K562 (cell line): Measurements from ENCODE around the gene ATP5F1A. TPM values are rescaled to one million over a fixed set of nuclear protein-coding genes. Genes with fewer than 3 reads are reported as not detected.
A peak's percentile ranks its signal among the peaks of the same experiment; 100 is the strongest.

Experiments
- ETV1 ChIP-seq: fragments of 450-650 bp; conservative IDR thresholded peaks from 2 replicates; pipeline ENCODE4 v1.6.1; 2016; ENCODE audit warnings: missing genetic modification characterization, control low read depth, low read depth, missing compliant biosample characterization
- FOXJ2 ChIP-seq: fragments of 200-800 bp; sonication (Bioruptor generic); IDR thresholded peaks from 2 replicates; pipeline ENCODE4 v1.6.1; 2016; ENCODE audit warnings: missing genetic modification characterization, missing compliant biosample characterization
- GTF2E2 ChIP-seq: fragments of 200-800 bp; sonication (Bioruptor generic); IDR thresholded peaks from 2 replicates; pipeline ENCODE4 v1.6.1; 2016; ENCODE audit warnings: missing genetic modification characterization, missing compliant biosample characterization
- JUN ChIP-seq, 2 experiments: sonication (generic) in 1 of 2; formaldehyde crosslinking in 1 of 2; IDR thresholded peaks; 2 replicates each; pipeline versions ENCODE4 v1.6.1 to v1.8.0; 2012 to 2022; ENCODE audit warnings: borderline replicate concordance in 2 of 2, mild to moderate bottlenecking in 2 of 2, improper control_type of control experiment in 1 of 2, low read depth in 1 of 2, low read length in 1 of 2, missing genetic modification reagents in 1 of 2
- NCOA1 ChIP-seq: fragments of 450-650 bp; IDR thresholded peaks from 2 replicates; pipeline ENCODE4 v1.6.1; 2016; ENCODE audit warnings: low read depth
- NCOA6 ChIP-seq: fragments of 450-650 bp; IDR thresholded peaks from 2 replicates; pipeline ENCODE4 v1.6.1; 2017; ENCODE audit warnings: mild to moderate bottlenecking
- NFRKB ChIP-seq: fragments of 450-650 bp; IDR thresholded peaks from 2 replicates; pipeline ENCODE4 v1.6.1; 2016; ENCODE audit warnings: low read depth
- RAD21 ChIP-seq, 2 experiments: fragments of 250-450 bp in 1 of 2; fragments of 450-650 bp in 1 of 2; sonication (Bioruptor Pico) in 1 of 2; formaldehyde crosslinking in 1 of 2; IDR thresholded peaks in 1 of 2; conservative IDR thresholded peaks in 1 of 2; 2 replicates each; pipeline versions ENCODE4 v1.4.0 to v1.8.0; 2020 to 2022; ENCODE audit warnings: mild to moderate bottlenecking in 2 of 2, moderate library complexity in 1 of 2
- SNIP1 ChIP-seq: fragments of 450-650 bp; IDR thresholded peaks from 2 replicates; pipeline ENCODE4 v1.7.1; 2017; ENCODE audit warnings: low read depth, mild to moderate bottlenecking
- SPI1 ChIP-seq: IDR thresholded peaks from 2 replicates; pipeline ENCODE4 v1.6.1; 2011; ENCODE audit warnings: low read depth, low read length, control low read depth, borderline replicate concordance
- TAF1 ChIP-seq: IDR thresholded peaks from 2 replicates; pipeline ENCODE4 v1.6.1; 2011; ENCODE audit warnings: mild to moderate bottlenecking, low read length, moderate library complexity; ENCODE audit not compliant: insufficient read depth, control insufficient read depth, severe bottlenecking; ENCODE audit errors: extremely low read depth
- ZNF239 ChIP-seq: fragments of 250-450 bp; sonication (Bioruptor Pico); IDR thresholded peaks from 2 replicates; pipeline ENCODE4 v1.4.0; 2020; ENCODE audit warnings: mild to moderate bottlenecking
- ZNF668 ChIP-seq: fragments of 250-450 bp; sonication (Bioruptor Pico); IDR thresholded peaks from 2 replicates; pipeline ENCODE4 v1.8.0; 2022; ENCODE audit warnings: mild to moderate bottlenecking, inconsistent platforms
- polyA plus RNA-seq, 8 experiments: library from polyadenylated mRNA; depleted of rRNA in 4 of 8; stranded (reverse) in 5 of 8; unstranded in 3 of 8; fragments of >200 nt; fragmentation: Nextera tagmentation in 2 of 8; fragmentation: Illumina TruSeq in 1 of 8; extraction: Ambion mirVana in 2 of 8; extraction: Trizol in 1 of 8; gene quantifications; 2 replicates each; pipeline versions ENCODE4 v1.2.1 to v1.2.3, GENCODE V29; 2011 to 2014; ENCODE audit warnings: inconsistent platforms in 1 of 8, missing spikeins in 1 of 8
- total RNA-seq, 7 experiments: library from RNA; depleted of rRNA in 6 of 7; stranded (reverse); fragments of >200 nt in 6 of 7; fragmentation: Illumina TruSeq in 2 of 7; extraction: Trizol in 2 of 7; gene quantifications; 2 replicates each; pipeline versions ENCODE4 v1.2.1 to v1.2.3, GENCODE V29; 2011 to 2021; ENCODE audit warnings: low replicate concordance in 1 of 7
- TF ChIP-seq, protein P1 (sequence below): sonication (generic); formaldehyde crosslinking; IDR thresholded peaks from 2 replicates; pipeline ENCODE4 v1.8.0; 2022; ENCODE audit warnings: missing genetic modification reagents, mild to moderate bottlenecking, moderate library complexity, borderline replicate concordance
- TF ChIP-seq, protein P2 (sequence below), 3 experiments: IDR thresholded peaks in 2 of 3; conservative IDR thresholded peaks in 1 of 3; 2 replicates each; pipeline ENCODE4 v1.5.1; 2011 to 2012; ENCODE audit warnings: low read length in 3 of 3, mild to moderate bottlenecking in 3 of 3, control low read depth in 2 of 3, improper control_type of control experiment in 1 of 3, inconsistent platforms in 1 of 3, low read depth in 1 of 3, mixed read lengths in 1 of 3, moderate library complexity in 1 of 3; ENCODE audit not compliant: insufficient read depth in 2 of 3
- TF ChIP-seq, protein P3 (sequence below): sonication (generic); formaldehyde crosslinking; IDR thresholded peaks from 2 replicates; pipeline ENCODE4 v1.8.1; 2023; ENCODE audit warnings: mild to moderate bottlenecking, missing genetic modification reagents

Gene ATP5F1A
- total and polyA plus RNA-seq, 9 of the 15 experiments (the other 6 are each of a cell fraction or from before 2014, with no cell fraction given) = 377 to 762 (median 490) TPM

DNA sequence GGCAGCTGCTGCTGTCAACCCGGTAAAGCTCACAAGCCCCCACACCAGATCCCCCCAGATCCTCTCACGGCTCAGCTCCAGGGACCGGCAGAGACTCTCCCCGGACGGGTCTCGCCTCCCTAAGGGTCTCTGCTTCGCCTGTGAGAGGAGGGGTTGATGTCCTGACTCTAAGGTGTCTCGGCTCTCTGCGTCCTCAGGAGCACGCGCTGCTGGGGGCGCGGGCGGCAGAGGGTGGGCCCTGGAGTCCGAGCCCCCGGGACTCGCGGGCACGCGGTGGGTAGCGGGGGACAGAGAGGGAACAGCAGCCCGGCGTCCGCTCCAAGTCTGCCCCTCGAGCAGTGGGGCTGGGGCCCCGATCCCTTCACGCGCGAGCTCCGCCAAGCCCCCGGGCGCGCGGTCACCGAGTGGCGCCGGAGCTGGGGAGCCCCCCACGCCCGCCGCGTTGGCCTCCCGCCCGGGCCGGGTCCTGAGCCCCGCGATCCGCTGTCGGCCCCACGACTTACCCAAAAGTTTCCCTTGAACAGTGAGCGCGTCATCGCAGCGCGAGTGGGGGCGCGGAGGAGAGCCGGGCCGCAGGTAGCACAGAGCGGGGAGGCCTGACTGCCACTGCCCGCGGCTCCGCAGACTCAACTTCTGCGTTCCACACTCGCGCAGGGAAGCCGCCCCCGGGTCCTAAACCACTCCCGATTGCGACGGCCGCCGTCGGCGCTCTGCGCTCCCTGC is 26.3 kb downstream of the ATP5F1A start, which contains the start of gene PSTPIP2 (continued):
- no peak for TF ChIP-seq ZNF668 (CRISPR knock-in tag)
- no peak for TF ChIP-seq NFRKB
- TF ChIP-seq TAF1 = peak; percentile 73
- no peak for TF ChIP-seq SNIP1
- TF ChIP-seq, protein P1, sequence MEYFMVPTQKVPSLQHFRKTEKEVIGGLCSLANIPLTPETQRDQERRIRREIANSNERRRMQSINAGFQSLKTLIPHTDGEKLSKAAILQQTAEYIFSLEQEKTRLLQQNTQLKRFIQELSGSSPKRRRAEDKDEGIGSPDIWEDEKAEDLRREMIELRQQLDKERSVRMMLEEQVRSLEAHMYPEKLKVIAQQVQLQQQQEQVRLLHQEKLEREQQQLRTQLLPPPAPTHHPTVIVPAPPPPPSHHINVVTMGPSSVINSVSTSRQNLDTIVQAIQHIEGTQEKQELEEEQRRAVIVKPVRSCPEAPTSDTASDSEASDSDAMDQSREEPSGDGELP (CRISPR knock-in tag) = peak; percentile 29; the same call in 1 of the 2 replicates
- TF ChIP-seq ETV1 = no peak
- no peak for TF ChIP-seq GTF2E2
- 0 out of 2 replicates have a peak, but pooled peaks have one; percentile 78 for TF ChIP-seq NCOA6
- TF ChIP-seq, protein P2, sequence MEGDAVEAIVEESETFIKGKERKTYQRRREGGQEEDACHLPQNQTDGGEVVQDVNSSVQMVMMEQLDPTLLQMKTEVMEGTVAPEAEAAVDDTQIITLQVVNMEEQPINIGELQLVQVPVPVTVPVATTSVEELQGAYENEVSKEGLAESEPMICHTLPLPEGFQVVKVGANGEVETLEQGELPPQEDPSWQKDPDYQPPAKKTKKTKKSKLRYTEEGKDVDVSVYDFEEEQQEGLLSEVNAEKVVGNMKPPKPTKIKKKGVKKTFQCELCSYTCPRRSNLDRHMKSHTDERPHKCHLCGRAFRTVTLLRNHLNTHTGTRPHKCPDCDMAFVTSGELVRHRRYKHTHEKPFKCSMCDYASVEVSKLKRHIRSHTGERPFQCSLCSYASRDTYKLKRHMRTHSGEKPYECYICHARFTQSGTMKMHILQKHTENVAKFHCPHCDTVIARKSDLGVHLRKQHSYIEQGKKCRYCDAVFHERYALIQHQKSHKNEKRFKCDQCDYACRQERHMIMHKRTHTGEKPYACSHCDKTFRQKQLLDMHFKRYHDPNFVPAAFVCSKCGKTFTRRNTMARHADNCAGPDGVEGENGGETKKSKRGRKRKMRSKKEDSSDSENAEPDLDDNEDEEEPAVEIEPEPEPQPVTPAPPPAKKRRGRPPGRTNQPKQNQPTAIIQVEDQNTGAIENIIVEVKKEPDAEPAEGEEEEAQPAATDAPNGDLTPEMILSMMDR (IDR thresholded peaks at IDR 0.05 in 2 of 3, conservative IDR thresholded peaks at IDR 0.05 in 1 of 3; ENCODE audit: insufficient read depth in 2 of 3, low read depth in 1 of 3, low read length in 3 of 3) = no peak
- peak in 1 of 2 experiments; percentile 20; a peak in 1 of 4 replicates for TF ChIP-seq RAD21 (CRISPR knock-in tag; conservative IDR thresholded peaks at IDR 0.05 in 1 of 2, IDR thresholded peaks at IDR 0.05 in 1 of 2)
- no peak for TF ChIP-seq FOXJ2 (tag)
- TF ChIP-seq NCOA1 = no peak
- TF ChIP-seq ZNF239 (CRISPR knock-in tag) = no peak
- TF ChIP-seq, protein P3, sequence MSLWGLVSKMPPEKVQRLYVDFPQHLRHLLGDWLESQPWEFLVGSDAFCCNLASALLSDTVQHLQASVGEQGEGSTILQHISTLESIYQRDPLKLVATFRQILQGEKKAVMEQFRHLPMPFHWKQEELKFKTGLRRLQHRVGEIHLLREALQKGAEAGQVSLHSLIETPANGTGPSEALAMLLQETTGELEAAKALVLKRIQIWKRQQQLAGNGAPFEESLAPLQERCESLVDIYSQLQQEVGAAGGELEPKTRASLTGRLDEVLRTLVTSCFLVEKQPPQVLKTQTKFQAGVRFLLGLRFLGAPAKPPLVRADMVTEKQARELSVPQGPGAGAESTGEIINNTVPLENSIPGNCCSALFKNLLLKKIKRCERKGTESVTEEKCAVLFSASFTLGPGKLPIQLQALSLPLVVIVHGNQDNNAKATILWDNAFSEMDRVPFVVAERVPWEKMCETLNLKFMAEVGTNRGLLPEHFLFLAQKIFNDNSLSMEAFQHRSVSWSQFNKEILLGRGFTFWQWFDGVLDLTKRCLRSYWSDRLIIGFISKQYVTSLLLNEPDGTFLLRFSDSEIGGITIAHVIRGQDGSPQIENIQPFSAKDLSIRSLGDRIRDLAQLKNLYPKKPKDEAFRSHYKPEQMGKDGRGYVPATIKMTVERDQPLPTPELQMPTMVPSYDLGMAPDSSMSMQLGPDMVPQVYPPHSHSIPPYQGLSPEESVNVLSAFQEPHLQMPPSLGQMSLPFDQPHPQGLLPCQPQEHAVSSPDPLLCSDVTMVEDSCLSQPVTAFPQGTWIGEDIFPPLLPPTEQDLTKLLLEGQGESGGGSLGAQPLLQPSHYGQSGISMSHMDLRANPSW = no peak
- no peak for TF ChIP-seq SPI1
- 0 out of 2 replicates have a peak, but pooled peaks have one; percentile 12 for TF ChIP-seq JUN (IDR thresholded peaks at IDR 0.05; ENCODE audit: borderline replicate concordance, low read depth, low read length)
- no peak for TF ChIP-seq JUN (CRISPR knock-in tag; IDR thresholded peaks at IDR 0.05; ENCODE audit: borderline replicate concordance)
